CD4-positive, alpha-beta T cell treated with Interleukin-4 for 1 hour (primary cell): ENCODE data around the gene SDSL.

Experiments
- DNase-seq, 2 donors: peaks; one replicate each; pipeline ENCODE4 v3.0.0-alpha.2; 2020 to 2022

SDSL gene

GRCh38 chr12:113397497-113398197 lies 24.5 kb upstream of the SDSL start:
- no peak for DNase-seq

- no peak for DNase-seq
These were observed 23.6 kb upstream of the SDSL start for GRCh38 chr12:113398346-113399290.

- no peak for DNase-seq
These were observed 22.7 kb upstream of the SDSL start for GRCh38 chr12:113399490-113399889.

GRCh38 chr12:113400362-113400761 lies 21.8 kb upstream of the SDSL start:
- DNase-seq, result no peak

- DNase-seq, result no peak
These were observed 20.8 kb upstream of the SDSL start for GRCh38 chr12:113401066-113402000.

- DNase-seq, result no peak
These were observed 19.5 kb upstream of the SDSL start for GRCh38 chr12:113402586-113403260.

GRCh38 chr12:113403435-113404415 lies 18.5 kb upstream of the SDSL start, which contains the start of gene SDS:
Gene SDS, minus strand, starts transcription at chr12:113403887. Its CDS starts 4,179 bp downstream, at chr12:113399708.
- DNase-seq, result no peak

- DNase-seq, result no peak
These were observed 16.5 kb upstream of the SDSL start for GRCh38 chr12:113405694-113406093.

GRCh38 chr12:113407931-113408600 lies 14.1 kb upstream of the SDSL start:
- DNase-seq, result no peak

GRCh38 chr12:113408756-113409298 lies 13.4 kb upstream of the SDSL start:
- no peak for DNase-seq

GRCh38 chr12:113409462-113410124 lies 12.6 kb upstream of the SDSL start:
- DNase-seq, result no peak

- DNase-seq, result no peak
These were observed 8.7 kb upstream of the SDSL start for GRCh38 chr12:113413488-113413939.

GRCh38 chr12:113414519-113415038 lies 7.6 kb upstream of the SDSL start:
- DNase-seq, result no peak

- peak; percentile 3 to 60 for DNase-seq
These were observed 6.0 kb upstream of the SDSL start for GRCh38 chr12:113416091-113416754.

GRCh38 chr12:113418213-113418879 lies 3.8 kb upstream of the SDSL start:
- DNase-seq, result no peak

- DNase-seq, result no peak
These were observed 1.1 kb upstream of the SDSL start for GRCh38 chr12:113420996-113421595.

GRCh38 chr12:113422886-113423669 lies 898 bp downstream of the SDSL start:
- no peak for DNase-seq
